ENCODE data around the gene CD200R1L.

The CD200R1L gene

DNA sequence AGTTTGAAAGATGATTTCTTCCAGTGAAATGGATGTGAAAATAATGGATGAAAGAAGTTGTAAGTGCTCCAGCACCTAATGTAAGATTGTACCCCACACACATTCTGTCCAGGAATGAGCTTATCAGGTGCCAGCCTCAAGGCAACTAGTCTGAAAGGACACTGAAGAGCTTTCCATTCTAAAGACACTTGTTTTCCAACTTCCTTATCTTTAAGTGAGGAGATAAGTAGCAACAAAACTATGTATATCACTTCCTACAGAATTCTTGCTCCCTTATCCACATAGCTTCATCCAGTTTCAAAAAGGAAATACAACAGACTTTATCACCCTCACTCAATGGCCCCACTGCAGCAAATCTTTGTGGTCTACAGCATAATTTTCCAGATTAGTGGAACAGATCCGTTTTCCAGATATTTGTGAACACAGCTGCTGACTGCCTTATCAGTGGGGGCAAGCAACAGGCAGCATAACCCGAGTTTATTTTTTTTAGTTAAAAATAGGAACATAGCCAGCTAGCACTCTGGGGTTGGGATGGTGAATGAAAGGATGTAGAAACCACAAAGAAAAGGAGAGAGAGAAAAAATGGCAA is 60.6 kb downstream of the CD200R1L start:
- DNase-seq: no peak

DNA sequence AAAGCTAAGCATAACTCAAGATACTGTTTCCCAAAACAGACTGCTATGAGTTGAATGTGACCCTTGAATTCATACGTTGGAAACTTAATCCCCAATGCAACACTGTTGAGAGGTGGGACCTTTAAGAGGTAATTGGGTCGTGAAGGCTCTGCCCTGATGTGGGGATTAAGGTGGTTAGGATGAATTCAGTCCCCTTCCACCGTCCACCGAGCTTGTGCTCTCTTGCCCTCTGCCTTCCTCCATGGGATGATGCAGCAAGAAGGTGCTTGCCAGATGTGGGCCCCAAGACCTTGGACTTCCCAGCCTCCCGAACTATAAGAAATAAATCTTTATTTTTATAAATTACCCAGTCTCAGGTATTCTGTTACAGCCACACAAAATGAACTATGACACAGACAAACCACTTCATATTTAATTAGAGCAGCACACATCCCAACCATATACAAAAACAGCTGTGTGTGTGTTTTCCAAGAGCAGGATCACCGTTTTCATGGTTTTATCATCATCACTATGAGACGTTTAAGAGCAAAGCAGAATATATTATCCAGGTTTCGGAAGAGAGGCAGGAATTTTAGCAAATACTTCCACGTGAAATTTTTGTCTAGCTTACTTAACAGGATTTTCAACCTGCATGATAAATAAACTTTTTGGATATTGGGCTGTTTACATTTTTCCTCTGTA is 61.2 kb downstream of the CD200R1L start:
- DNase-seq: no peak

DNA sequence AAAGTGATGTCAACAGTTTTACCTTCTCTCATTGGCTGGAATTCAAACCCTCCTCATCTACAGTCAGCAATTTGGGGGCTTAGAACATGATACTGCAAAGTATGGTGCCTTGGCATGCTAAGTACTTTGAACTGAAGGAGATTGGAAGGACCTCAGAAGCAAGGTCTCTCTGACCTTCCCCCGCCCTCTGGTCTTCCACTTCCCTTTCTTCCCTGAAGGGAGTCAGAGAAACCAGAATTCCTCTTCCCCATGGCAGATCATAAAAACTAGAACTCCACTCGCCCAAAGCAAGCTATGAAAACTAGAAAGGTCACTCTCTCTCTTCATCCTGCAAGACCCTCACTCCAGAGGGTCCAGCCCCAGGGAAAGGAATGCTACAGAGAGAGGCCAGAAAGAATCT is 64.2 kb downstream of the CD200R1L start:
- no peak for DNase-seq

DNA sequence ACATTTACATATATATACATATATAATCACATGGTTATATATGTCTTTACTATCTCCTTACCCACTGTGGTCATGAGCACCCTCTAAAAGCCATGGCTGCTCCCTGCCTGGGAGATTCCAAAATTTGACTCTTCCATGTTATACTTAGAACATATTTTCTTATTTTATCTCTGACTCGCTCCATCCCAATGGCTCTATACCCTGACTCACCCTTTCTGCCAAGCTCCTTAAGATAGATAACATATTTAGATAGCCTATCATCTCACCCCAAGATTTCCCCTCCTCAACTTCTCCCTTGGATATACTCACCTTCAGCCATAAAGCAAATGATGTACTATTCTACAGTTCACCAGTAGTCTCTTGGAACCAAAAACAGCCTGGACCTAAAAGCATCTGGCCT is 65.1 kb downstream of the CD200R1L start:
- DNase-seq: no peak

DNA sequence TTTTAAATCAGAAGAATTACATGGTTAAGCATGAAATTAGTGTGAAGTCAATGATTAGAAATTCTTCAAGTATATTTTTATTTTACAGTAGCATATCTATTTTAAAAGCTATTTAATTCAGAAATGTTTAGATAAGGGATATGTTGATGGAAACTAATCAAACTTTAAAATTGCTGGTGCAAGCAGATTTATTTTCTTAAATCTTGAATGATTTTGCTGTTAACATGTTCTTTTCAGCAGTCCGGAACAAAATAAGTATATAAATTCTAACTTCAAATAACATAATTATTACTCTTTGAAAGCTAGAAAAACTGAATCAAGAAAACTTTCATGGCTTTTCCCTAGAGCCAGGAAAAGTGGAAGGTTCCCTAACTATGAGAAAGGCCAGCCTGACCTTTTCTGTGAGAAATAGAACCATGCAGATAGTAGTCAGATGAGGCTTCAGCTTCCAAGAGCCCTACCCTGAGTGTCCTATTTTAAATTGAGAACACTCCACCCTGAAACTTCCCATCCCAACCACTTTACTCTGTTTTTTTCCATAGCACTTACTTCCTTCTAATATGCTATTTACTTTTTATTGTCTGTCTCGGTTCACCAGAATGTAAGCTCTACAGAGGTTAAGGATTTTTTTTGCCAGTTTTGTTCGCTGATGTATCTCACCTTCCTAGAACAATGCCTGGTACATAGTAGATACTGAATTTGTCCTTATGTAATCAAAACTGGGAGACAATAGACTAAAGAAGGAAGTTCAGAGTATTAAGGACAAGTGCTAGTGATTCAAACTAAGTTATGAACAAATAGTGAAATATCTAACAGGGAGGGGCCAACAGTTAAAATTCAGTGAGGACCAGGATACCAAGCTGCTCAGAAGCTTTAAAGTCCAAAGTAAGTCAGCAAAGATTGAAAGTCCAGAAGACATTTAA is 66.8 kb downstream of the CD200R1L start:
- no peak for DNase-seq

DNA sequence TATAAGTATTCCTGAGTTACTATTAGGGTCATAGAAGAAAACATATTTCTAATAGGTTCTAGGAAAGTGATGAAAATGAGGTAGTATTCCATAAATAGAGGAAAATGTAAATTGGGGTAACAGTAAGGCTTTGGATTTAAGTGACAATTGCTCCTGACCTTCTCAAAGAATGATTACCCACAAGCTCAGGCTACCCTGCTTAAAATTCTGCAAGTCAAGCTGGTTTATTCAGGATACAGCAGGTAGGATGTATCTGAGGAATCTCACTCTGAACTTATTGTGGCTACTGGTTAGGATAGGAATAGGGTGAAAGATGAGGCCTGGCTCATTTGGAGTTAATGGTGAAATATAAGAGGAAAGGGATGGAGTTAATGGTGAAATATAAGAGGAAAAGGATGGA is 67.7 kb downstream of the CD200R1L start:
- no peak for DNase-seq

DNA sequence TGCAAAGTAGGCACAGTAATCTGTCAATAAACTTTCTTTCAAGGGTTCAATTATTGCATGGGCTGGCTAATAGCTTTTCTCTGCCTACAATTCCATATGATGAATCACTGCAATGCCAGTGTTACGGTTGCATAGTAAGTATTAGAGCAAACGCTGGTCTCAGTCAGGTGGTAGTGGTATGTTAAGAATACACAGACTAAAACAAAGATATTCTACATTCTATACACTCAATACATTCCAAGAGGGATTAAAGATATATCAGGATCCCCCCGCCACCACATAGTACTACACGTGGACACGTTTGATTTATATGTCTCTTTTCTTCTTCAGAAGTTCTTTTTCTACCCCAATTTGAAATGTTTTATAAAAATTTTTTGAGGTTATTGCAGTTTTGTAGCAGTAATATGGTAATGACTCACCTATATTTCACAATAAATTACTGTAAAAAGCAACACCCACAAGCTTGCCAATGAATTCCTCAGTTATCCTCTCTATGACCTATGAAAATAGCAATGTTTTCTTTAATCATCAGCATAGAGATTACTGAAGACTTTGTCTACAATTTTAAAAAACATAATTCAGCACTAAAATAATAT is 68.2 kb downstream of the CD200R1L start:
- DNase-seq: no peak

DNA sequence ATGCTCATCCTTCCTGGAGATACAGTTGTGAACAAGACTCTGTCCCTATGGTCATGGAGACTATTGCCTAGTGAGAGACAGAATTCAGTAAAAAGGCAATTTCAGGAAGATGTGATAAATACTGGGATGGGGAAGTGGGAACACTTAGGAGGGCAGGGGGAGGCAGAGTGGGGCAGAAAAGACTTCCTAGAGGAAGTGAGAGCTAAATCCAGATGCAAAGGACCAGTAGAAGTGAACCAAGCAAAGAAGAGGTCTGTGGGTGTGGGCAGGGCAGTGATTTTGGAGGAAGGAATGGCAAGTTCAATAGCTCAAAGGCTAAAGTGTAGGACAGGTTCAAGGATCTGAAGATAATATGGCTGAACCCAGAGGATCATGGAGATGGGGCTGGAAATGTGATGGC is 68.9 kb downstream of the CD200R1L start:
- no peak for DNase-seq

DNA sequence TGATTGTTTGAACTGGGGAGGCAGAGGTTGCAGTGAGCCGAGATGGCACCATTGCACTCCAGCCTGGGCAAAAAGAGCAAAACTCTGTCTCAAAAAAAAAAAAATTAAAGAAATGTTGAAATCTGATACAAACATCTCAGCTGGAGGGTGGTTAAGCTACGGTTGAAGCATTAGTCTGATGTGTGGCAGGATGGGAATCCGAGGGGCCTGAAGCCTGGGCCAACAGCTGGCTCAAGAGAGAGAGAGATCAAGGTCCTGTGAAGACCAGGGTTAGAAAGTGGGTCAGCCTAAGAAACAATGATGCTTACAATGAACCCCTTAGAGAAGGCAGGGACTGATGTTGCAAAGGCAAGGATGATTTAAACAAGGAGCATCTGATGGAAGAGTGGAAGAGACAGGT is 69.8 kb downstream of the CD200R1L start:
- DNase-seq: no peak

DNA sequence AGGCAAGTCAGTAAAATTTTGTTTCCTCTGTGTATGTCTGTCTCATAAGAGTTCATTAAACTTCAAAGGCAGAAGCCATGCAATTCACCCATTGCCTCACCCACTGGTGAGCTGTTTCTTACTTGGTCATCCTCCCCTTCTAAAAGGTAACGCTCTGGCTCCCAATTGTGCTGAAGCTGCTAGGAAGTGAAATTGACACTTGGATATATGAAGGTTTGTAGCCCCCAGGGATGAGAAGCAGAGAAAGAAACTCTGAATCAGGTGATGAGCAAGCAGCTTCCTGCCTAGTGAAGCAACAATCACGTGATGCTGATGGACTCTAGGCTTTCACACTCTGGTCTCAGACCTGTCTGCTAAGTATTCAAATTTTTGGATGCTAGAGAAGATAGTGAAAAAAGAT is 70.7 kb downstream of the CD200R1L start:
- no peak for DNase-seq

DNA sequence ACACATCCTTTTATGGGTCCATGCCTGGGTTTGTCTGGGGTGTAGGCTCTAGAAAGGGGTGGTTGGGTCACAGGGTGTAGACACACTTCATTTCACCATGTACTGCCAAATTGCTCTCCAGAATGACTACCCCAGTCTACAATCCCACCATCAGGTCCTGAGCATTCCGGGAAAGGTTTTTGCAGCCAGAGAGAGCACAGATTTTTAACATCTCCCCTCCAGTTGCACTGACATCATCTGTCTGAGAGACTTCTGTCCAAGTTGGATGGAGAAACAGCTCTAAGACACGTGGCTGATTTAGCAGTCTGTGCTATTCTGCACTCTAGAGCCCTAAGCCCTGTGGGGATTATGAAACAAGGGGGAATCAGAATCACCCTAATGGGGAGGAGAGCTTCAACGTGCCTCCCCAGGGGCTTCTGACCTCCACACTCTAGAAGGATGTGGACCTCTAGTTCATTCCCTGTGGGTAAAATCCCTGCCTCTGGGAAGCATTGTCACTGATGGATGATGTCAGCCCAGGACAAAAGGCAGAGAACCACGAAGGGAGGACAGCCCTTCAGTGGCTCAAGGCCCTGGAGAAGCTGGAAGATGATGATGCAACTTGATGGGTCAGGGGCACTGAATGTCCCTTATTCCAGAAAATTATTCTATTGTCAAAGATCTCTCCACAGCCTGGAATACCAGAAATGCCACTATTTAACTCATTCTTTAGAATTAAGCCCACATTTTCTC is 71.5 kb downstream of the CD200R1L start:
- no peak for DNase-seq

DNA sequence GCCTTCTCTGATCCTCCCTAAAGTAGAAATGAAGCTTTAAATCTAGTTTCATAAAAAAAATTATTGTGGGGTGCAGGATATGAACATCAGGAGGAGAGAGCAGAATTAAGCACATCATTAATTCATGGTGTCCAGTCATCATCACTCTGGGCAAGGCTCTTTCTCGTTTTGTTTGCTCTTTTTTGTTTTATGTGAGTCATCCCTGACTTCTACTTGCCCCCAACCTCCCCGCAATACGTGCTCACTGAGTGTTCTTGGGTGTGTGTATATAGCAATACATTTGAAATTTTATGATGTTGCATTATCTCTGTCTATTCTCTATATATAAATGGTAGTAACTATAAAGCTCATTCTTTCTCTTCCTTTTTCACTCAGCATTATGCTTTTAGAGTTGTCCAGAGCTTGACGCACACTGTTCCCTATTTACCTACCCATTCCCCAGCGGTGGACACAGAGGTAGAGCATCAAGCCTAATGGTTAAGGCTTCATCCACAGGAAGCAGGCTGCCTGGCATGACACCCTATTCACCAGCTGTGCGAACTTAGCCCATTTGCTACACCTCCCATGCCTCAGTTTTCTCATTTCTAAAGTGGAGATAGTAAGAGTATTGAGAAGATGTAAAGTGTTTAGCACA is 72.3 kb downstream of the CD200R1L start:
- DNase-seq: no peak

DNA sequence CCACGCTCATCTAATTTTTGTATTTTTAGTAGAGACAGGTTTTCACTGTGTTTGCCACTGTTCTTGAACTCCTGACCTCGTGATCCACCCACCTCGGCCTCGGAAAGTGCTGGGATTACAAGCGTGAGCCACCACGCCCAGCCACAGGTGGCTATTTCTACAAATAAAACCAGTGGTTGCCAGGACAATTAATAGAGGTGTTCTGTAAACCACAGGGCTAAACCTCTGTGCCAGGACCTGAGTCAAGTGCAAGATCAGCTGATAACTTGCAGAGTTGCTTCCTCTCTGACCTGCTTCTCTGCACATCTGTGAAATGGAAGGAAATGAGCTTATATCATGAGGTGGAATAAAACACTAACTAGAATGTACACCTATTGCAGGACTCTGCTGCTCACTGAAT is 72.8 kb downstream of the CD200R1L start:
- DNase-seq: peak; percentile 13

DNA sequence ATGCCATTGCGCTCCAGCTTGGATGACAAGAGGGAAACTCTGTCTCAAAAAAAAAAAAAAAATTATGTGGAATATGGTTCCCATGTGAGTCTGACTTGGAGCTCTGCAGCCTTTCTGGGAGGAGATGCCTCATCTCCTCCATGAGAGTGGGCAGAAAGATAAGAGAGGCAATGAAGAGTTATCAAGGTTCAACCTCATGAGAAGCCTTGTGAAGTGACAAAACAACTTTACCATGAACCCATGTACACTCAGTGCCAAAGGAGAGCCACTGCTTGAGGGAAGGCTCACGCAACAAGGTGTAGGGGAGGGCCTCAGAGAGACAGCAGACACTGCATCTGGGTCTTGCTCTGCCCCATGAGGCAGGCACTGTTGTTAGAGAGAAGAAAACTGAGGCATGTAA is 75.7 kb downstream of the CD200R1L start:
- DNase-seq: no peak

DNA sequence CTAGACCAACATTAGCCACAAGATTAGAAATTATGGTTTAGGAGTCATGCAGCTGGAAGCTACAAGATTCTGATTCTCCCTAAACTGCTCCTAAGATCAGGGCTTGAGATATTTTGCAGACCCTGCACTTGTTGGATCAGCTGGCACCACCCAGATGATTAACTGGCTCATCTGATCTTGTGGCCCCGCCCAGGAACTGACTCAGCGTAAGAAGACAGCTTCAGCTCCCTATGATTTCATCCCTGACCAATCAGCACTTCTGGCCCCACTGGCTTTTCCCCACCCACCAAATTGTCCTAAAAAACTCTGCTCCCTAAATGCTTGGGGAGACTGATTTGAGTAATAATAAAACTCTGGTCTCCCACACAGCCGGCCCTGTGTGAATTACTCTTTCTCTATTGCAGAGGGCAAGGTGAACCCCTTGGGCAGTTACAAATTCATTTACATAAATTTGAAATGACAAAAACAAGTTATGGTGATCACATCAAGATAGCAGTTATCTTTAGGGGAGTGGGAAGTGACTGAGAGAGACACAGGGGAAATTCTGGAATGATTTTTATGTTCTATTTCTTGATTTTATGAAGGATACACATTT is 76.5 kb downstream of the CD200R1L start:
- DNase-seq: no peak

DNA sequence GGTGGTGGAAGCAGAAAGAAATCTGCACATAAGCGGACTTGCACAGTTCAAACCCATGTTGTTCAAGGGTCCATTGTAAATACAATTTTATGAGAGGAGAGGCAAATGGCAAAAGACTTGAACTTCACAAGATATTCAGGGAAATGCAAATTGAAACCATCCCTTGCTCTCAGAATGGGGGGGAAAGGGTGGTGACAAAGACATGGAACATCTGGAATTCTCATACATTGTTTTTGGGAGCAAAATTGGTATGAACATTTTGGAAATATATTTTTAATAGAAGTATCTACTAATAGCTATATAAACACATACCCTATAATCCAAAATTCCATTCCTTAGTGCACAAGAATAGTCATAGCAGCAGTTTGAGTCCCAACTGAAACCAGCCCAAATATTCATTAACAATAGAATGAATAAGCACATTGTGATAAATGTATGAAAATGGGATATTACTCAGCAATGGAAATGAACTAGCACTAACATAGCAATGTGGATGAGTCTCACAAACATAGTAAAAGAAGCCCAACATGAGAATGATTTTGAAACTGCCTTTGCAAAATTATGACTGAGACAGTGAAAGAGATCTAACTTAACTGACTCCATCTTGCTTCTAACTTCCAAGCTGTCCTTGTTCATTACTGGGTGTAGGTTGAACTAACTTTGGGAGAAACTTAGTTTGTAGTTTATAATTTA is 77.2 kb downstream of the CD200R1L start:
- no peak for DNase-seq

DNA sequence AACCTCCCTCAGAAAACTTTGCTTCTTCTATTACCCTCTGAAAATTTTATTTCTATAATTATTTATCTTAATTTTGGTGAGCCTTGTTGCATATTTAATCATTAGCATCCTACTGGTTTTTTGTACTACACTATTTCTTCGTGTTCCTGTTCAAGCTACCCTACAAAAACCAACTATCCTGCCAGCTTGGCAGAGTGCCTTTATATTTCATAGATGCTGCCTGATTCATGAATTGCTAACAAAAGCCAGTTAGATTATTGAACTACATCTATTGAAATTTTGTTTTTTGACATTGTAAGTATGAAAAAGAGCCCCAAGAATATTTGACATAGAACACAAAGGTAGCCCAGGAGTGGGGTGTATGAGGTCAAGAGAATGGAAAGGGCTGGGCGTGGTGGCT is 78.9 kb downstream of the CD200R1L start:
- DNase-seq: no peak

DNA sequence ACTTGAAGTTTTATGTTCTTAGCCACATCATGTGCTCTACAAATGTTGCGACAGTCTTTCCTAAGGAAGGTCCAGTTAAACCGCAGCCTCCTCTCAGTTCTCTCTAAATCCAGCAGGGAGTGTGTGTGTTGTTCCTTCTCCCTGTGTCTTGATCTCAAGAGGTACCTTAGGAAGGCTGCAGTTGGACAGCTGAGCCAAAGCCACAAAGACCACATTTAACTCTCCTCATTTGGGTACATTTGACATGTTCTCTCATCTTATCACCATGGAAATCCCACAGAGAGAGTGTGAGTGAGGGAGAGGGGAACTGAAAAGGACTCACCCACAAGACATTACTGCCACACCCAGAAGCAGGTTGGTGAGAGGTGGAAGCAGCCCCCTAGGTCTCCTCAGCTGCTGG is 79.5 kb downstream of the CD200R1L start:
- DNase-seq: no peak

Data from activated gamma-delta T cell treated with Interleukin-2 at 50 U/mL for 16 hours (primary cell).